HCT116 (cell line): ENCODE measurements around the gene ELFN1. TPM values are rescaled to one million over a fixed set of nuclear protein-coding genes. Genes with fewer than 3 reads are reported as not detected.

Source experiments
- ATAC-seq: fragments of 200-7000 bp; cut with Tn5 transposase; 2 replicates; pipeline ENCODE4 v1.9.1; 2020; ENCODE audit warnings: mild to moderate bottlenecking, moderate library complexity
- BruUV-seq: library from RNA; stranded (reverse); fragments of 400-500 nt; replicated peaks from 2 replicates; lab custom pipeline; 2021; lab: Mats Ljungman, UMichigan
- CTCF ChIA-PET: fragments of 300-600 bp; sonication (Branson Sonifier 250); formaldehyde crosslinking; loops from one replicate; lab custom pipeline; 2021; ENCODE audit warnings: antibody characterized with exemption; lab: Charles Lee
- POLR2A ChIA-PET: fragments of 300-600, 350-600 bp; sonication (Branson Sonifier 250); formaldehyde crosslinking; loops from one replicate; lab custom pipeline; 2021; ENCODE audit warnings: antibody characterized with exemption; lab: Charles Lee
- RAD21 ChIA-PET, 2 experiments: fragments of 300-600 bp; sonication (Branson Sonifier 250); formaldehyde crosslinking; loops; one replicate each; lab custom pipeline; 2023; ENCODE audit warnings: low total read pairs in 2 of 2; ENCODE audit not compliant: uncharacterized antibody in 2 of 2, unreplicated experiment in 2 of 2, low non-redundant PET in 1 of 2; lab: Charles Lee
- DNase-seq: peaks from one replicate; pipeline ENCODE4 v3.0.0-alpha.2; 2010; ENCODE audit warnings: low read depth, low spot score
- H2AFZ ChIP-seq: fragments of 200-600 bp; shearing (Covaris generic), sonication (generic); 2 replicates; pipeline ENCODE4 v1.6.1; 2017; ENCODE audit warnings: low read depth, mixed run types, mixed read lengths, antibody characterized with exemption, low read length; ENCODE audit not compliant: poor library complexity, severe bottlenecking
- H3K27ac ChIP-seq: 2 replicates; pipeline ENCODE4 v1.5.1; 2012; ENCODE audit warnings: low read depth, low read length
- H3K27me3 ChIP-seq: fragments of 200-600 bp; sonication (generic); 2 replicates; pipeline ENCODE4 v1.6.1; 2016; ENCODE audit warnings: mixed run types, low read length, mixed read lengths; ENCODE audit not compliant: insufficient read depth
- H3K36me3 ChIP-seq, 2 experiments: fragments of 200-500 bp in 1 of 2; fragments of 200-600 bp in 1 of 2; sonication (Bioruptor generic) in 1 of 2; sonication (generic) in 1 of 2; 2 replicates each; pipeline versions ENCODE4 v1.5.1 to v1.6.1; 2014 to 2016; ENCODE audit warnings: low read length in 2 of 2, inconsistent platforms in 1 of 2, mixed read lengths in 1 of 2, mixed run types in 1 of 2; ENCODE audit not compliant: insufficient read depth in 2 of 2, control insufficient read depth in 1 of 2
- H3K4me1 ChIP-seq, 2 experiments: fragments of 200-600 bp in 1 of 2; sonication (generic) in 1 of 2; 2 replicates each; pipeline versions ENCODE4 v1.5.1 to v1.6.1; 2012 to 2017; ENCODE audit warnings: low read length in 2 of 2, inconsistent platforms in 1 of 2, mild to moderate bottlenecking in 1 of 2, mixed read lengths in 1 of 2, mixed run types in 1 of 2, moderate library complexity in 1 of 2; ENCODE audit not compliant: insufficient read depth in 2 of 2, control insufficient read depth in 1 of 2
- H3K4me2 ChIP-seq: fragments of 200-600 bp; sonication (generic); 2 replicates; pipeline ENCODE4 v1.6.1; 2017; ENCODE audit warnings: mixed run types, low read length, mixed read lengths
- H3K4me3 ChIP-seq, 2 experiments: fragments of 200-600 bp in 1 of 2; sonication (generic) in 1 of 2; replicated peaks in 1 of 2; 2 replicates each; pipeline ENCODE4 v1.5.1; 2011 to 2016; ENCODE audit warnings: low read length in 2 of 2, control low read depth in 1 of 2, low read depth in 1 of 2, mild to moderate bottlenecking in 1 of 2, mixed read lengths in 1 of 2, mixed run types in 1 of 2
- H3K79me2 ChIP-seq: fragments of 200-600 bp; sonication (generic); 2 replicates; pipeline ENCODE4 v1.6.1; 2017; ENCODE audit warnings: mild to moderate bottlenecking, mixed run types, low read length, moderate library complexity, mixed read lengths; ENCODE audit not compliant: insufficient read depth
- H3K9ac ChIP-seq: fragments of 200-600 bp; sonication (generic); 2 replicates; pipeline ENCODE4 v1.6.1; 2016; ENCODE audit warnings: low read length, mixed read lengths
- H3K9me2 ChIP-seq: fragments of 200-600 bp; sonication (generic), shearing (Covaris generic); 2 replicates; pipeline ENCODE4 v1.6.1; 2017; ENCODE audit warnings: mixed run types, mild to moderate bottlenecking, moderate library complexity; ENCODE audit not compliant: insufficient read depth
- H3K9me3 ChIP-seq, 2 experiments: fragments of 200-500 bp in 1 of 2; fragments of 200-600 bp in 1 of 2; sonication (Bioruptor generic) in 1 of 2; sonication (generic) in 1 of 2; 2 replicates each; pipeline ENCODE4 v1.6.1; 2014 to 2017; ENCODE audit warnings: low read length in 2 of 2, mixed read lengths in 2 of 2, inconsistent platforms in 1 of 2, low read depth in 1 of 2, mild to moderate bottlenecking in 1 of 2, mixed run types in 1 of 2, moderate library complexity in 1 of 2; ENCODE audit not compliant: control insufficient read depth in 1 of 2, insufficient read depth in 1 of 2
- H4K20me1 ChIP-seq: fragments of 200-600 bp; sonication (generic), shearing (Covaris generic); 2 replicates; pipeline ENCODE4 v1.6.1; 2017; ENCODE audit warnings: mixed run types, mild to moderate bottlenecking, moderate library complexity; ENCODE audit not compliant: insufficient read depth
- ATF3 ChIP-seq: IDR thresholded peaks from 2 replicates; pipeline ENCODE4 v1.6.1; 2012
- CBX3 ChIP-seq: IDR thresholded peaks from 2 replicates; pipeline ENCODE4 v1.6.1; 2012; ENCODE audit warnings: low read depth
- EGR1 ChIP-seq: IDR thresholded peaks from 2 replicates; pipeline ENCODE4 v1.6.1; 2012; ENCODE audit warnings: low read depth
- POLR2A ChIP-seq: IDR thresholded peaks from 2 replicates; pipeline ENCODE4 v1.7.0; 2011; ENCODE audit warnings: borderline replicate concordance; ENCODE audit not compliant: insufficient read depth, insufficient read length; ENCODE audit errors: extremely low read depth
- POLR2AphosphoS5 ChIP-seq: IDR thresholded peaks from 2 replicates; pipeline ENCODE4 v1.6.1; 2011; ENCODE audit warnings: mild to moderate bottlenecking, low read depth, low read length, moderate library complexity
- REST ChIP-seq: IDR thresholded peaks from 2 replicates; pipeline ENCODE4 v1.6.1; 2012; ENCODE audit warnings: low read depth
- SRF ChIP-seq: IDR thresholded peaks from 2 replicates; pipeline ENCODE4 v1.6.1; 2012; ENCODE audit warnings: low read depth
- TCF7L2 ChIP-seq: IDR thresholded peaks from 2 replicates; pipeline ENCODE4 v1.7.0; 2011; ENCODE audit warnings: borderline replicate concordance, inconsistent platforms; ENCODE audit not compliant: insufficient read depth, insufficient read length; ENCODE audit errors: extremely low read depth
- ZBTB33 ChIP-seq: IDR thresholded peaks from 2 replicates; pipeline ENCODE4 v1.6.1; 2011; ENCODE audit warnings: mild to moderate bottlenecking, low read length, moderate library complexity; ENCODE audit not compliant: insufficient replicate concordance; ENCODE audit errors: extremely low read depth
- intact Hi-C: fragments of 100-400 bp; cut with micrococcal nuclease; formaldehyde crosslinking; loops from 2 replicates; pipeline ENCODE4 v1.10.0; 2022
- total RNA-seq: library from RNA; stranded (reverse); gene quantifications from one replicate; pipeline ENCODE4 v1.2.1, GENCODE V29; 2021; ENCODE audit not compliant: unreplicated experiment

The ELFN1 gene
- total RNA-seq, 1 experiment from 2014 or later: 4.4 TPM

GRCh38 chr7:1675673-1676549 is 5.8 kb downstream of the ELFN1 start:
- Histone ChIP-seq H3K9me3 (no peaks in the 10 kb centered on the region), H3K9me2 (no peaks in the 10 kb centered on the region), H3K4me3 (no peak overlapping the region), H2AFZ (no peak overlapping the region), H3K4me2 (no peak overlapping the region), H3K27ac (no peak overlapping the region), H3K36me3 (no peaks in the 10 kb centered on the region), H3K4me1 (no peaks in the 10 kb centered on the region), H3K27me3 (no peaks in the 10 kb centered on the region), H3K79me2 (no peaks in the 10 kb centered on the region), H3K9ac (no peak overlapping the region)
- POLR2A ChIA-PET: no interaction called here
- DNase-seq (no peak), ATAC-seq (no peak)
- RAD21 ChIA-PET: no interaction called here
- BruUV-seq: no TSS peak
- intact Hi-C loops: no loop called here
- TF ChIP-seq EGR1 (no peak), SRF (no peak), CBX3 (no peak)
- TF ChIP-seq, all 23 proteins: peak for 0
- CTCF ChIA-PET: no interaction called here
- H4K20me1 ChIP-seq: no peaks in the 10 kb centered on the region

- no peaks in the 10 kb centered on the region for H3K9me2 ChIP-seq
- no peak overlapping the region for H3K4me3 ChIP-seq
- intact Hi-C loops: no loop called here
- H3K4me2 ChIP-seq: no peak overlapping the region
- CTCF ChIA-PET: no interaction called here
- no peak overlapping the region for H3K9ac ChIP-seq
- no peaks in the 10 kb centered on the region for H3K79me2 ChIP-seq
- no peaks in the 10 kb centered on the region for H3K9me3 ChIP-seq
- H3K27ac ChIP-seq: no peak overlapping the region
- no peak for ATAC-seq
- no peaks in the 10 kb centered on the region for H3K36me3 ChIP-seq
- BruUV-seq: no TSS peak
- RAD21 ChIA-PET: no interaction called here
- no peaks in the 10 kb centered on the region for H3K27me3 ChIP-seq
- no peaks in the 10 kb centered on the region for H3K4me1 ChIP-seq
- DNase-seq: no peak
- POLR2A ChIA-PET: no interaction called here
- H2AFZ ChIP-seq: no peak overlapping the region
- H4K20me1 ChIP-seq: no peaks in the 10 kb centered on the region
- TF ChIP-seq POLR2A (no peak), POLR2AphosphoS5 (no peak), ATF3 (no peak), TCF7L2 (no peak), REST (no peak), ZBTB33 (no peak)
Measured at GRCh38 chr7:1676550-1677078, 6.5 kb downstream of the ELFN1 start.
